Aorta (tissue), 5 donors: Measurements from ENCODE around the gene GALNT9. TPM values are rescaled to one million over a fixed set of nuclear protein-coding genes. Genes with fewer than 3 reads are reported as not detected.

Source experiments
- ATAC-seq: fragments of 200-7000 bp; cut with Tn5 transposase; one replicate; pipeline ENCODE4 v1.9.1; 2022; ENCODE audit warnings: moderate library complexity; ENCODE audit not compliant: low FRiP score
- DNase-seq, 2 donors: peaks; one replicate each; pipeline ENCODE4 v3.0.0-alpha.2; 2020
- H3K27ac ChIP-seq, 2 donors: one replicate each; pipeline ENCODE4 v1.5.1; 2013; ENCODE audit warnings: low read length in 2 of 2, mild to moderate bottlenecking in 2 of 2, moderate library complexity in 2 of 2, control low read depth in 1 of 2, inconsistent platforms in 1 of 2, low read depth in 1 of 2
- H3K27me3 ChIP-seq, 2 donors: one replicate each; pipeline ENCODE4 v1.6.1; 2013; ENCODE audit warnings: control low read depth in 1 of 2, low read length in 1 of 2, mild to moderate bottlenecking in 1 of 2, moderate library complexity in 1 of 2; ENCODE audit not compliant: insufficient read depth in 2 of 2, control insufficient read depth in 1 of 2
- H3K36me3 ChIP-seq, 2 donors: one replicate each; pipeline ENCODE4 v1.6.1; 2013; ENCODE audit warnings: control low read depth in 1 of 2, low read length in 1 of 2, mild to moderate bottlenecking in 1 of 2; ENCODE audit not compliant: insufficient read depth in 2 of 2, control insufficient read depth in 1 of 2
- H3K4me1 ChIP-seq, 2 donors: one replicate each; pipeline ENCODE4 v1.6.1; 2013; ENCODE audit warnings: low read length in 2 of 2, control low read depth in 1 of 2, mild to moderate bottlenecking in 1 of 2, moderate library complexity in 1 of 2; ENCODE audit not compliant: insufficient read depth in 2 of 2, control insufficient read depth in 1 of 2
- H3K4me3 ChIP-seq, 2 donors: one replicate each; pipeline ENCODE4 v1.5.1; 2013; ENCODE audit warnings: low read length in 2 of 2, control low read depth in 1 of 2, mild to moderate bottlenecking in 1 of 2
- H3K9me3 ChIP-seq: one replicate; pipeline ENCODE4 v1.6.1; 2013; ENCODE audit warnings: mild to moderate bottlenecking, low read length; ENCODE audit not compliant: control insufficient read depth
- WGBS, 2 donors: extraction: QIAGEN DNeasy Blood & Tissue Kit; methylation state at CpG; one replicate each; pipeline ENCODE4 v1.1.7; 2013; 5-methylcytosine and 5-hydroxymethylcytosine counted together
- intact Hi-C, 2 donors: fragments of 100-400 bp; cut with DNase I; formaldehyde crosslinking; loops; one replicate each; pipeline versions ENCODE4 v1.14.2 to v1.15.0; 2022
- polyA plus RNA-seq, 2 donors: library from polyadenylated mRNA; stranded (reverse); fragments of 200-250 nt; gene quantifications; one replicate each; pipeline ENCODE4 v1.2.3, GENCODE V29; 2013
- total RNA-seq, 2 donors: library from RNA; stranded (reverse); fragmentation: NEBNext Ultra II Directional; extraction: Animal tissue kit (Norgen Biotek cat#: 25700); gene quantifications; one replicate each; pipeline ENCODE4 v1.2.1, GENCODE V29; 2021
- donor health status: healthy with polysubstance abuse.
- donor health status: Bipolar disorder and iron deficiency.
- donor health status: DM: no; HTN: no; CAD: no.
- donor health status: DM: no; HTN: no; CAD: no.
- donor health status: DM: yes; HTN: yes; CAD: no.

GALNT9 gene
- total and polyA plus RNA-seq, 4 donors = 0.62 to 0.84 TPM; not detected in 2

DNA sequence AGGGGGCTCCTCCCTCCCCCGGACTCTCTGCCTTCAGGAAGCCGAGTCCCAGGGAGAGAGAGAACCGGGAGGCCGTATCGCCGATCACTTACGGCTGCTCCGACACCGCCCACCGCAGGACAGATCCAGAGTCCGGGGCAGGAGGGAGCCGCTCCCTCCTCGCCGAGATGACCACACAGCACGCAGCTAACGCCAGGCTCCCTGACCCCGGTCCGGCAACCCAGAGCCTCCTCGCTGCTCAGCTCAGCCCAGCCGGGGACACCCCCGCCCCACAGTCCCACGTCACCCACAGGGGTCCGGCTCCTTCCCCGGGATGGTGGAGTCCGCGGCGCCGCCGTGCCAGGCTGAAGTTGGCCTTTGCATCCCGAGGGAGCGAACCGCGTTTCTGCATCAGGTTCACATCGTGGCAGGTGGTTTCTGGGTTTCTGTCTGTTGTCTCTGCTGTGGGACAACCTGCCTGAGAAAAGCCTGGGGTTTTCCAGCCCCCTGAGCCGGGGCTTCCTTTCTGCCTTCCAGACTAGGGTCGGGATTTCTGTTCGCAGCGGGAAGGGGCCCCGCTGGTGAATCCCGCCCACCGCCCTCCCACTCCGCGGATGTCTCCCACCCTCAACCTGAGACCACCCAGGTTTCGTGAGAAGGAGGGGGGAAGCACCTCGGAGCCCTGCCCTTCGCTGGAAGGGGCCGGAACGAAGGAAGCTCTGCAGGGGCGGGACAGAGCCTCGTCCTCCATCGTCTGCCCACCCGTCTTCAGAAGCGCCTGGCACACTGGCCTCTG, 123.9 kb downstream of the GALNT9 start:
- WGBS, 2 donors = 1 to 3% methylated on average over 52 to 53 of the region's 53 CpGs
- H3K4me3 ChIP-seq = no peak overlapping the region
- peak in 1 of 2 donors; percentile 31 for DNase-seq
- peaks cover 9% of the 10 kb centered on the region for H3K9me3 ChIP-seq
- H3K27me3 ChIP-seq = no peaks in the 10 kb centered on the region
- no peak overlapping the region for H3K27ac ChIP-seq
- no peak for ATAC-seq
- H3K36me3 ChIP-seq = no peaks in the 10 kb centered on the region
- intact Hi-C loops = no loop called here
- H3K4me1 ChIP-seq = no peaks in the 10 kb centered on the region

DNA sequence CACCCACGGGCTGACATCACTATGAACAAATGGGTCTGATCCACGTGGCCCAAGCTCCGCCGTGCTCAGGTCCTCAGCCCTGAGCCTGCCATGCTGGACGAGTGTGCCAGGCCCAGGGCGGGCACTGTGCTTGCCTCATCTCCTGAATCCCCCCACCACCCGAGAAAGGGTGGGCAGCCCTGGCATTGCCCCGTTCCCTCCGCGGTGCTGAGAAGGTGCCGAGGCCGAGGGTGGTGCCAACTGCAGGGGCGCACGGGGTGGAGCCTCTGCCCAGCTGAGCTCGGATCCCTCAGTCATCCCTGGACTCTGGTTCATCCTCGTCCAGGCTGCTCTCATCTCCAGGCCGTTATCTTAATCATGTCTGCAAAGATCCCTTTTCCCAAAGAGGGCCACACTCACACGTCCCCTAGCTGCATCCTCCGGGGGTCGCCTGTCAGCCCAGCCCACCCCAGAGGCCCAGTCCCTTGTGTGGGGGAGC, 124.6 kb downstream of the GALNT9 start:
- H3K36me3 ChIP-seq = no peaks in the 10 kb centered on the region
- WGBS, 2 donors = 35 to 44% methylated on average over 20 of the region's 20 CpGs
- no peak overlapping the region for H3K27ac ChIP-seq
- H3K4me3 ChIP-seq = no peak overlapping the region
- H3K27me3 ChIP-seq = no peaks in the 10 kb centered on the region
- DNase-seq = no peak
- no peaks in the 10 kb centered on the region for H3K4me1 ChIP-seq
- intact Hi-C loops = no loop called here
- peaks cover 9% of the 10 kb centered on the region for H3K9me3 ChIP-seq
- no peak for ATAC-seq

- no peaks in the 10 kb centered on the region for H3K27me3 ChIP-seq
- intact Hi-C loops = no loop called here
These were observed 125.2 kb downstream of the GALNT9 start for GRCh38 chr12:132204063-132204792.

DNA sequence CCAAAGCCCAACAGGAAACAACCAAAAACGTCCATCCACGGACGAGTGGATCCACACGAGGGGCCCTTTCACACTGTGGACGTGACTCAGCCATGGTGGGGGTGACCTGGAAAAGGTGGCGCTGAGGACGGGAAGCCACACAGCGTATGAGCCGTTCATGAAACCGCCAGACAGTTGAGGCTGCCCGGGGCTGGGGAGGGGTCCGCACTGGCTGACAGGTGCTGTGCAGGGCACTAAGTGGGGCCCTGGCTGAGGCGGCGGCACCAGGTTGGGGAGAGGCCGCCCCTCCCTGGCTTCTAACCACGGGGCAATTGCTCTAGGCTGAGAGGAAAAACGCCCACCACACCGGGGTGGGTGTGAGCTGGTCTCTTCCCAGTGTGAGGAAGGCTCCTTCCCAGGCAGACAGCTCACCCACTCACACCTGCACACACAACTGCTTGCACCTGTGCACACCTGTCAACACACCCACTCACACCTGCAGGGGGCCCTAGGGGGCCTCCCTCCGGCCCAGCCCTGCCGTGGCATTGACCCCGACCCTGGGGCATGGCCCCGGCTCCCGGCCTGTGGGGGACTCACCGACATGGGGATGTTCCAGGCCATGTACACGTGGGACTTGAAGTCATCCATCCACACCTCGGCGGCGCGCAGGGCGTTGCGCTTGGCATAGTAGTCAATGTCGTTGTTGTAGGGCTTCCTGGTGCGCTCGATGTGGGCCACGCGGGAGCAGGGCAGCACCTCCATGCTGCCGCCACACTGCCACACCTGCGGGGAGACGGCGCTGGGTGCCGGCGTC, 126.3 kb downstream of the GALNT9 start:
- Histone ChIP-seq H3K36me3 (no peaks in the 10 kb centered on the region), H3K4me3 (no peak overlapping the region), H3K27ac (no peak overlapping the region), H3K9me3 (peaks cover under 1% of the 10 kb centered on the region), H3K4me1 (no peaks in the 10 kb centered on the region), H3K27me3 (no peaks in the 10 kb centered on the region)
- ATAC-seq = no peak
- peak in 1 of 2 donors; percentile 36 for DNase-seq
- intact Hi-C loops = no loop called here
- 84% methylated on average over 42 of the region's 42 CpGs for WGBS, 2 donors

More at GRCh38 chr12:132204063-132204792, 125.2 kb downstream of the GALNT9 start:
- no peak overlapping the region for H3K4me3 ChIP-seq
- no peak overlapping the region for H3K27ac ChIP-seq
- H3K4me1 ChIP-seq = no peaks in the 10 kb centered on the region
- DNase-seq (peak in 1 of 2 donors; percentile 29), ATAC-seq (no peak)
- WGBS, 2 donors = 46 to 50% methylated on average over 33 of the region's 33 CpGs
- peaks cover 9% of the 10 kb centered on the region for H3K9me3 ChIP-seq
- H3K36me3 ChIP-seq = no peaks in the 10 kb centered on the region

DNA sequence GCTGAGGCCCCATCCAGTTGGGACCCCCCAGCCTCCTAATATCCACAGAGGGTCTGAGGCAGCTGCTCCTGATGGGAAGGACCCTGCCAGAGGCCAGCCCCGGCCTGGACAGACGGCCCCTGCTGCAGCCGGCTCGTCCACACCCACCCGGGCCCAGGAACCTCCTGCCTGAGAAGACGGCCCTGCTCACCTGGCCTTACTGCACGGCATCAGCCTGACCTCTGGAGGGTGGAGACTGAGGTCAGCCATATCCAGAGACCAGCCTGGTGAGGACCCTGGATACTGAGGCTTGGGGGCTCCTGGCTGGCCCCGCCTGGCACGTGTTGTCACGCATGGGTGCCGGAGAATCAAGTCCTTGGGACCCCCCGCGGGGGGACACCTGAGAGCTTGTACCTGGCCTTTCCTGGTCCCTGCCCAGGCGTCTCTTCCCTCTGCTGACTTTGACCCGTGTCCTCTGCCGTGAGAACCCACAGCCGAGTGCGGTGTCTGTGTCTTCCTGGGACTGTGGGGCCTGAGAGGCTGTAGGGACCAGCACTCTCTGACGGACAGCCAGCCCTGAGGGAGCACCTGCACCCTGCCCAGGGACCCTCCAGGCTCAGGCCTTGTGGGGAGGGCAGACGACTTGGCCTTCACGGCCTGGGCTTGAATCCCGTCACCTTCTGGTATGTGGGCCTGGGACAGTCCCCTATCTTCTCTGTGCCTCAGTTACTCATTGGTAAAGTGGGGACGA, 127.8 kb downstream of the GALNT9 start:
- Histone ChIP-seq H3K4me3 (no peak overlapping the region), H3K36me3 (no peaks in the 10 kb centered on the region), H3K9me3 (no peaks in the 10 kb centered on the region), H3K4me1 (no peaks in the 10 kb centered on the region), H3K27me3 (no peaks in the 10 kb centered on the region), H3K27ac (no peak overlapping the region)
- ATAC-seq = no peak
- peak in 1 of 2 donors; percentile 29 for DNase-seq
- intact Hi-C loops = no loop called here
- WGBS, 2 donors = 89 to 90% methylated on average over 23 of the region's 23 CpGs

- ATAC-seq (no peak), DNase-seq (no peak)
- no peaks in the 10 kb centered on the region for H3K4me1 ChIP-seq
- WGBS, 2 donors = 88% methylated on average over 19 of the region's 19 CpGs
- intact Hi-C loops = no loop called here
- no peaks in the 10 kb centered on the region for H3K9me3 ChIP-seq
- no peak overlapping the region for H3K27ac ChIP-seq
- H3K36me3 ChIP-seq = no peaks in the 10 kb centered on the region
- H3K27me3 ChIP-seq = no peaks in the 10 kb centered on the region
- no peak overlapping the region for H3K4me3 ChIP-seq
These were observed 128.6 kb downstream of the GALNT9 start for GRCh38 chr12:132200800-132201199.

- no peak for ATAC-seq
- intact Hi-C loops = no loop called here
- no peak overlapping the region for H3K4me3 ChIP-seq
- no peak overlapping the region for H3K27ac ChIP-seq
- 71 to 75% methylated on average over 23 to 24 of the region's 24 CpGs for WGBS, 2 donors
- no peaks in the 10 kb centered on the region for H3K4me1 ChIP-seq
- H3K36me3 ChIP-seq = no peaks in the 10 kb centered on the region
- no peaks in the 10 kb centered on the region for H3K9me3 ChIP-seq
- H3K27me3 ChIP-seq = no peaks in the 10 kb centered on the region
- no peak for DNase-seq
These were observed 129.7 kb downstream of the GALNT9 start for GRCh38 chr12:132199526-132200319.
